Neural cell (in vitro differentiated cells): Measurements from ENCODE around the gene RPS6KA6. TPM values are rescaled to one million over a fixed set of nuclear protein-coding genes. Genes with fewer than 3 reads are reported as not detected.

Experiments used
- H2AFZ ChIP-seq: fragments of 200-600, 300-800 bp; sonication (generic), shearing (Covaris generic); 2 replicates; pipeline ENCODE4 v1.6.0; 2014; ENCODE audit warnings: low read depth, mild to moderate bottlenecking, antibody characterized with exemption, low read length, moderate library complexity
- H3F3A ChIP-seq: fragments of 200-600 bp; shearing (Covaris generic); 2 replicates; pipeline ENCODE4 v1.6.1; 2016; ENCODE audit warnings: mild to moderate bottlenecking, moderate library complexity, mixed read lengths, antibody characterized with exemption, low read length; ENCODE audit not compliant: insufficient read depth, poor library complexity, severe bottlenecking
- H3K27ac ChIP-seq: fragments of 200-600, 300-800 bp; sonication (generic), shearing (Covaris generic); 2 replicates; pipeline ENCODE4 v1.5.1; 2014; ENCODE audit warnings: mild to moderate bottlenecking, low read length, moderate library complexity
- H3K27me3 ChIP-seq: fragments of 300-800, 200-600 bp; sonication (generic), shearing (Covaris generic); 2 replicates; pipeline ENCODE4 v1.6.0; 2014; ENCODE audit warnings: mild to moderate bottlenecking, low read depth, low read length, moderate library complexity; ENCODE audit not compliant: insufficient read depth
- H3K36me3 ChIP-seq: fragments of 300-800, 200-600 bp; sonication (generic), shearing (Covaris generic); 2 replicates; pipeline ENCODE4 v1.5.1; 2014; ENCODE audit warnings: mild to moderate bottlenecking, antibody characterized with exemption, low read length, moderate library complexity; ENCODE audit not compliant: insufficient read depth
- H3K4me2 ChIP-seq: fragments of 300-800, 200-600 bp; sonication (generic), shearing (Covaris generic); 2 replicates; pipeline ENCODE4 v1.6.0; 2014; ENCODE audit warnings: mild to moderate bottlenecking, low read length
- H3K4me3 ChIP-seq: fragments of 300-800, 200-600 bp; sonication (generic), shearing (Covaris generic); 2 replicates; pipeline ENCODE4 v1.5.1; 2014; ENCODE audit warnings: mild to moderate bottlenecking, low read length, moderate library complexity
- H3K79me2 ChIP-seq: fragments of 200-600 bp; shearing (Covaris generic); replicated peaks from 2 replicates; pipeline ENCODE4 v1.6.0; 2014; ENCODE audit warnings: mild to moderate bottlenecking, low read length, moderate library complexity; ENCODE audit not compliant: insufficient read depth
- H3K9ac ChIP-seq: fragments of 300-800, 200-600 bp; sonication (generic), shearing (Covaris generic); 2 replicates; pipeline ENCODE4 v1.6.1; 2016; ENCODE audit warnings: mild to moderate bottlenecking, low read length, mixed read lengths
- H3K9me2 ChIP-seq: fragments of 200-600 bp; shearing (Covaris generic); 2 replicates; pipeline ENCODE4 v1.6.1; 2016; ENCODE audit warnings: mild to moderate bottlenecking, low read length, mixed read lengths; ENCODE audit not compliant: insufficient read depth
- H3K9me3 ChIP-seq: fragments of 200-600, 300-800 bp; sonication (generic), shearing (Covaris generic); 2 replicates; pipeline ENCODE4 v1.6.1; 2016; ENCODE audit warnings: mild to moderate bottlenecking, mixed run types, low read length, moderate library complexity, mixed read lengths
- H4K20me1 ChIP-seq: fragments of 200-600 bp; shearing (Covaris generic); 2 replicates; pipeline ENCODE4 v1.6.1; 2016; ENCODE audit warnings: mild to moderate bottlenecking, mixed run types; ENCODE audit not compliant: insufficient read depth
- CTCF ChIP-seq: fragments of 450-650 bp; IDR thresholded peaks from 2 replicates; pipeline ENCODE4 v1.5.1; 2014; ENCODE audit warnings: antibody characterized with exemption, mild to moderate bottlenecking, moderate library complexity; ENCODE audit not compliant: poor library complexity, severe bottlenecking
- EP300 ChIP-seq: fragments of 450-650 bp; conservative IDR thresholded peaks from 2 replicates; pipeline ENCODE4 v1.6.1; 2014; ENCODE audit warnings: antibody characterized with exemption, mild to moderate bottlenecking, moderate library complexity; ENCODE audit not compliant: poor library complexity, severe bottlenecking
- EZH2 ChIP-seq: fragments of 200-600, 300-800 bp; shearing (Covaris generic), sonication (generic); IDR thresholded peaks from 2 replicates; pipeline ENCODE4 v1.6.1; 2014; ENCODE audit warnings: antibody characterized with exemption, low read length, borderline replicate concordance, mild to moderate bottlenecking; ENCODE audit not compliant: insufficient read depth, poor library complexity, severe bottlenecking
- MXI1 ChIP-seq: fragments of 450-650 bp; conservative IDR thresholded peaks from 2 replicates; pipeline ENCODE4 v1.6.1; 2014; ENCODE audit warnings: antibody characterized with exemption, mild to moderate bottlenecking; ENCODE audit not compliant: poor library complexity, severe bottlenecking
- POLR2AphosphoS5 ChIP-seq: IDR thresholded peaks from 2 replicates; pipeline ENCODE4 v1.6.1; 2012
- RAD21 ChIP-seq: fragments of 450-650 bp; conservative IDR thresholded peaks from 2 replicates; pipeline ENCODE4 v1.6.1; 2014; ENCODE audit warnings: antibody characterized with exemption, mild to moderate bottlenecking, moderate library complexity
- REST ChIP-seq: IDR thresholded peaks from 2 replicates; pipeline ENCODE4 v1.6.1; 2012; ENCODE audit warnings: borderline replicate concordance
- SMC3 ChIP-seq: fragments of 450-650 bp; conservative IDR thresholded peaks from 2 replicates; pipeline ENCODE4 v1.6.1; 2014; ENCODE audit warnings: antibody characterized with exemption, mild to moderate bottlenecking, moderate library complexity; ENCODE audit not compliant: poor library complexity
- TAF1 ChIP-seq: IDR thresholded peaks from 2 replicates; pipeline ENCODE4 v1.6.1; 2012; ENCODE audit warnings: low read depth
- polyA plus RNA-seq: library from polyadenylated mRNA; depleted of rRNA; stranded (reverse); fragments of >200 nt; gene quantifications from 2 replicates; pipeline ENCODE4 v1.2.3, GENCODE V29; 2014

Gene RPS6KA6
- polyA plus RNA-seq, 1 donor from 2014 or later = 15.3 TPM

- Histone ChIP-seq H3K27me3 (no peaks in the 10 kb centered on the region), H3F3A (no peaks in the 10 kb centered on the region), H2AFZ (no peak overlapping the region), H3K9ac (no peak overlapping the region), H3K4me3 (no peak overlapping the region), H4K20me1 (no peaks in the 10 kb centered on the region), H3K9me2 (no peaks in the 10 kb centered on the region), H3K9me3 (no peaks in the 10 kb centered on the region), H3K4me2 (no peak overlapping the region), H3K27ac (no peak overlapping the region), H3K36me3 (no peaks in the 10 kb centered on the region), H3K79me2 (no peaks in the 10 kb centered on the region)
- TF ChIP-seq EZH2 = no peak
- TF ChIP-seq TAF1 = no peak
- no peak for TF ChIP-seq RAD21
- no peak for TF ChIP-seq SMC3
- TF ChIP-seq MXI1 = no peak
- no peak for TF ChIP-seq REST
- no peak for TF ChIP-seq CTCF
- no peak for TF ChIP-seq POLR2AphosphoS5
- TF ChIP-seq EP300 = no peak
Observed at GRCh38 chrX:84197550-84197949, 9.6 kb upstream of the RPS6KA6 start.

- H3F3A ChIP-seq = no peaks in the 10 kb centered on the region
- H3K36me3 ChIP-seq = no peaks in the 10 kb centered on the region
- H3K79me2 ChIP-seq = no peaks in the 10 kb centered on the region
- TF ChIP-seq MXI1 = no peak
- TF ChIP-seq CTCF = no peak
- no peak for TF ChIP-seq REST
- TF ChIP-seq POLR2AphosphoS5 = no peak
- no peak for TF ChIP-seq TAF1
- H3K4me3 ChIP-seq = no peak overlapping the region
- no peak overlapping the region for H3K4me2 ChIP-seq
- H3K27ac ChIP-seq = no peak overlapping the region
- H2AFZ ChIP-seq = no peak overlapping the region
- no peaks in the 10 kb centered on the region for H4K20me1 ChIP-seq
- H3K9me2 ChIP-seq = no peaks in the 10 kb centered on the region
- no peaks in the 10 kb centered on the region for H3K27me3 ChIP-seq
- no peaks in the 10 kb centered on the region for H3K9me3 ChIP-seq
- H3K9ac ChIP-seq = no peak overlapping the region
Observed at GRCh38 chrX:84192006-84192405, 4.0 kb upstream of the RPS6KA6 start.
